Measurements from ENCODE around the gene BNIP3.
"Not testable (repeated sequence)": the region's sequence is repeated elsewhere in the genome, so short reads cannot be mapped to it uniquely, and the experiment has no call there.

Gene BNIP3

DNA sequence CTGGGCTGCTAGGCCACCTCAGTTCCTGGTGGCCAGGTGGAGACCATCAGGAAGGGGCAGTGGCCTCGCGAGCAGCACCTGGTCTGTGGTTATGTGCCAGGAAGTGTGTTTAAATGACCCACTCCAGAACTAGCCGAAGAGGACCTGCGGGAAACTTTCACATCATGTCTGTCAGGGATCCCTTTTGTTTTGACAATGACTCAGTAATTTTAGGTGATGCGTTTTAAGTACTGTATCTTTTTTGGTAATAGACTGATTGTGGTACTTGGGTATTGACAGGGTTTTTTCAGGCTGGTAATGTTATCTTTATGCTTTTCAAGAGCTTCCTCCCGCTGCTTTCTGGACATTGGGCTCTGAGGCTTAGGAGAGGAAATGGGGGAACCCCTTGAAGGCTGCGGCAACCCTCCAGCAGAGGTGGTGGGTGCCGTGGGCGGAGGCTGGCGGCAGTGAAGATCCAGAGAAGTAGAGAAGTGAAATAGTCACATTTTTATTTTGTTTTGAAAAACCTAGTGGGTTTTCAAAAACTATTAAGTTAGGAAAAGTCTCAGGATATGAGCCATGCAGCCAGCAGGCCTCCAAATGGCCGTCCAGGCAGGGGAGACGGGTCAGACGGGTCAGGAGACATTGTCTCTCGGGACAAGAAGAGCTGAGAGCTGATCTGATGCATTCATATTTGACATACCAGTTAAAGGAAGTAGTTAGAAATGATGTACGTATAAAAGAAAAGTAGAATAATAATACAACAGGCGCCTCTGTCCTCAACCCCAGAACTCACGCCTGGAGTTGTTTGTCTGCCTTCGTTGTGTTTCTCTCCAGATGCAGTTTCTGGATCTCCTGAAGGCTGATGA, 53.3 kb downstream of the BNIP3 start:
- no peak for DNase-seq

- no peak for DNase-seq
Measured at GRCh38 chr10:131926743-131927595, 54.8 kb downstream of the BNIP3 start.

DNA sequence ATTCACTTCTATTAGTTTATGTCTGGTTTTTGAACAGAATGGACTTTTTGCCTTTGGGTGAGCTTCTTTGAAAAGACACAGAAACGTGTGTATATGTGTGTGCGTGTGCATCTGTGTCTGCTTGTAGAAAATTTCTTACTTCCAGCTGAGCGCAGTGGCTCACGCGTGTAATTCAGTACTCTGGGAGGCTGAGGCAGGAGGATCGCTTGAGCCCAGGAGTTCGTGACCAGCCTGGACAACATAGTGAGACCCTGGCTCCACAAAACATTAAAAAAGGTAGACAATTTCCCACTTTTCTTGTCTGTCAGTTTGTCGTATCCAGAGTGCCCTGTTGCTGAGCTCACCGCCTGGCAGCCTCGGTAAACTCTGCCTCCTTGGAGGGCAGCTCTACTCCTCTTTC, 55.5 kb downstream of the BNIP3 start:
- DNase-seq: no peak

DNA sequence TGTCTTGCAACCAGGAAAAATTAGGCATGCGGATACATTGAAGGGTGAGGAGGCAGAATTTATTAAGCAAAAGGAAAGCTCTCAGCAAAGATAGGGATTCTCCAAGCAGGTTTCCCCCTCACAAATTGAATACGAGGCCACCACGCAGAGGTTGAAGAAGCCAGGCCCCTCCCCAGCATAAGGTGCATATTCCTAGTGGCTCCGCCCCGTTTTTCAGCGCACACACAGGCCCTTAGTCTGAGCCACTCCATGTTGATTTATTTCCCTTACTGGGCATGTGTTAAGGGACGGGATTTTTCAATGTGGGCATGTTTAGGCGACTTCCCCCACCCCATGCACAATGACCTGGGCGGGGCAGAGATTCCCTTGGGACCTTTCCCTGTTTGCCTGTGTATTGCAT, 56.0 kb downstream of the BNIP3 start:
- DNase-seq: no peak

DNA sequence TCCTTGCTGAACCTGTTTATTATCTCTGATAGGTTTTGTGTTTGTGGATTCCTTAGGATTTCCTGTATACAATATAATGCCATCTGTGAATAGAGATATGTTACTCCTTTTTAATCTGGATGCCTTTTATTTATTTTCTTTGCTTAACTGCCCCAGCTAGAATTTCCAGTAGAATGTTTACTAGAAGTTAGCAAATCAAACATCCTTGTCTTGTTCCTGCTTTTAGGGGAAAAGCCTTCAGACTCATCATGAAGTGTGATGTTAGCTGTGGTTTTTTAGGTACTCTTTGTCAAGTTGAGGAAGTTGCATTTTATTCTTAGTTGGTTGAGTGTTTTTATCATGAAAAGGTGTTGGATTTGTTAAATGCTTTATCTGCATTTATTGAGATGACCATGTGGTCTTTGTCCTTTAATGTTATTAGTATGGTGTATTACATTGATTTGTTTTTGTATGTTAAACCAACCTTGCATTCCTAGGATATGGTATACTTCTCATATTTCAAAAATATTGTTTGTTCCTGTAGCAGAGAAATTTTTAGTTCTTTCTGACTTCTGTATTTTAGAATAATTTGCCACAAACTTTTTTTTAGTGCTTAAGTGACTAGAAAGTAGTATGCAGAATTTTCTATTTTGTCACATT, 56.6 kb downstream of the BNIP3 start:
- DNase-seq: no peak

DNA sequence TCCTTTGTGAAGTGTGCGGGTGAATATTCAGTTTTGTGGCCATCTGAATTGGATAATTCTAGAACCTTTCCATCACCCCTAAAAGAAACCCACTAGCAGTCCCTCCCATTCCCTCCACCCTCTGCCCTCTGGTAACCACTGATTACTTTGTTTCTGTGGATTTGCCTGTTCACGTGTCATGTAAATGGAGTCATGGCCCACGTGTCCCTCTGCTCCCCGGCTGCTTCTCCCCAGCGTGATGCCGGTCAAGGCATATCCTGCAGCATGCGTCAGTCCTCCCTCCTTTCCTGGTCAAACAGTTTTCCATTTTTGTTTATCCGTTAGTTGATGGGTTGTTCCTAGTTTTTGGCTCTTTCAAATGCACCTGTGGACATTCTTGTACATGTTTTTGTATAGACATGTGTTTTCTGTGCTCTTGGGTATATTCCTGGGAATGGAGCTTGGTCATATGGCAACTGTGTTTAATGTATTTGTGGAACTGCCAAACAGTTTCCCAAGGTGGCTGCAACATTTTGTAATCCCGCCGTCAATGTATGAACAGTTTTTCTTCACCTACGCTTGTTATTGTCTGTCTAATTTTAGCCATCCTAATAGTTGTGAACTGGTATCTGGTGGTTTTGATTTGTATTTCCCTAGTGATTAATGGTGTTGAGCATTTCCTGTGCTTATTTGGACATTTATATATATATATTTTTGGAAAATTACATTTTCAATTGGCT, 58.5 kb downstream of the BNIP3 start:
- no peak for DNase-seq

DNA sequence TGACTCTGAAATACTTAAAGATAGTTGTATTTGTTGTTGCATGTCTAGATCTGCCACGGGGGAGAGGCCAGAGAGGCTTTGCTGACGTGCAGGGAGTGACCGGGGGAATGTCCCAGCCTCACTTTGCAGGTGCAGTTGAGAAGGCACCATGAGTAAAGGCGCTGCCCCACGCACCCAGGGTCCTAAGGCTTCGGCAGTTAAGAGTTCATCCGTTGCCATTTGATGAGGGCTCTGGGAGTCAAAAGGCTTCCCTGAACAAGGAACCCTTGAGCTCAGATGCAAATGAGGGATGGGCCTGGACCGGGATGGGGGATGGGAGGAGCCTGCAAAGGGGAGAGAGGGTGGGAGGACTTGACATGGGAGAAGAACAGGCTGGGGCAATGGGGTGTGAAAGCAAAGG, 60.5 kb downstream of the BNIP3 start:
- no peak for DNase-seq

GRCh38 chr10:131920693-131921092, 61.0 kb downstream of the BNIP3 start:
- no peak for DNase-seq

DNA sequence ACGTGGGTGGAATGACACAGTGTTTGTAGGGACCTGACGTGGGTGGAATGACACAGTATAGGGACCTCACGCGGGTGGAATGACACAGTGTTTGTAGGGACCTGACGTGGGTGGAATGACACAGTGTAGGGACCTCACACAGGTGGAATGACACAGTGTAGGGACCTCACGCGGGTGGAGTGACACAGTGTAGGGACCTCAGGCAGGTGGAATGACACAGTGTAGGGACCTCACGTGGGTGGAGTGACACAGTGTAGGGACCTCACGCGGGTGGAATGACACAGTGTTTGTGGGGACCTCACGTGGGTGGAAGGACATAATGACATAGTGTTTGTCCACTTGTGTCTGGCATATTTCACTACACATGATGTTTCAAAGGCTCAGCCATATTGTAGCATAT, 61.6 kb downstream of the BNIP3 start:
- DNase-seq: no peak

- DNase-seq: not testable (repeated sequence)
Measured at GRCh38 chr10:131919461-131919860, 62.3 kb downstream of the BNIP3 start.

Data from NCI-H2171 treated with DMSO at 0.1 percent for 48 hours (cell line).